Naive thymus-derived CD8-positive, alpha-beta T cell (primary cell): Measurements from ENCODE around the gene GLB1L3. TPM values are rescaled to one million over a fixed set of nuclear protein-coding genes. Genes with fewer than 3 reads are reported as not detected.
"Not testable (repeated sequence)": the region's sequence is repeated elsewhere in the genome, so short reads cannot be mapped to it uniquely, and the experiment has no call there.

Source experiments
- ATAC-seq, 2 donors: fragments of 150-1000 bp; cut with Tn5 transposase in 1 of 2; sonication (Bioruptor Pico), chemical (Tn5 transposase) in 1 of 2; 1 replicate in 1 of 2; 2 replicates in 1 of 2; pipeline ENCODE4 v1.10.0; 2021; ENCODE audit warnings: mild to moderate bottlenecking in 2 of 2, moderate library complexity in 2 of 2
- POLR2A ChIA-PET: fragments of 350-600 bp; sonication (Branson Sonifier 250); formaldehyde crosslinking; loops from one replicate; lab custom pipeline; 2021; ENCODE audit warnings: antibody characterized with exemption; lab: Charles Lee
- DNase-seq, 10 donors: peaks; one replicate each; pipeline versions ENCODE4 v3.0.0 to v3.0.0-alpha.2; 2020 to 2022
- H3K27ac Mint-ChIP-seq, 10 donors: one replicate each; pipeline ENCODE4 v1.8.0; 2020 to 2022; ENCODE audit warnings: mild to moderate bottlenecking in 10 of 10, mixed read lengths in 10 of 10, moderate library complexity in 4 of 10, inconsistent platforms in 1 of 10
- H3K27me3 Mint-ChIP-seq, 5 donors: one replicate each; pipeline ENCODE4 v1.8.0; 2021 to 2022; ENCODE audit warnings: mixed read lengths in 5 of 5
- H3K36me3 Mint-ChIP-seq, 3 donors: one replicate each; pipeline ENCODE4 v1.8.0; 2020 to 2022; ENCODE audit warnings: mixed read lengths in 3 of 3, mild to moderate bottlenecking in 2 of 3, inconsistent platforms in 1 of 3
- H3K4me1 Mint-ChIP-seq, 4 donors: one replicate each; pipeline ENCODE4 v1.8.0; 2021 to 2022; ENCODE audit warnings: mixed read lengths in 4 of 4
- H3K4me3 Mint-ChIP-seq, 10 donors: one replicate each; pipeline ENCODE4 v1.8.0; 2020 to 2022; ENCODE audit warnings: mild to moderate bottlenecking in 10 of 10, mixed read lengths in 10 of 10, moderate library complexity in 6 of 10, inconsistent platforms in 1 of 10
- H3K9me3 Mint-ChIP-seq, 9 donors: one replicate each; pipeline ENCODE4 v1.8.0; 2020 to 2022; ENCODE audit warnings: mixed read lengths in 9 of 9, mild to moderate bottlenecking in 3 of 9, inconsistent platforms in 1 of 9, moderate library complexity in 1 of 9
- polyA plus RNA-seq, 3 donors: library from polyadenylated mRNA; unstranded; fragments of 300-500 nt; fragmentation: Illumina TruSeq; gene quantifications; one replicate each; pipeline ENCODE4 v1.2.3, GENCODE V29; 2021
- total RNA-seq, 8 experiments: library from RNA in 2 of 8; stranded (reverse) in 2 of 8; gene quantifications; one replicate each; pipeline ENCODE4 v1.2.3 and lab custom pipeline; 2021 to 2026

The GLB1L3 gene
- total and polyA plus RNA-seq, 5 experiments from 2014 or later, result 1.2 to 2.5 (median 2.0) TPM

GRCh38 chr11:134341805-134342571 lies 65.8 kb downstream of the GLB1L3 start:
- H3K4me3 Mint-ChIP-seq, result no peak overlapping the region
- DNase-seq (no peak), ATAC-seq (no peak)
- H3K36me3 Mint-ChIP-seq, result no peaks in the 10 kb centered on the region
- POLR2A ChIA-PET, result no interaction called here
- H3K27ac Mint-ChIP-seq, result no peak overlapping the region
- H3K9me3 Mint-ChIP-seq, result no peaks in the 10 kb centered on the region
- H3K4me1 Mint-ChIP-seq, result no peaks in the 10 kb centered on the region
- peaks cover 0 to 3% (median 0%) of the 10 kb centered on the region in 5 donors for H3K27me3 Mint-ChIP-seq

GRCh38 chr11:134342572-134343340 lies 66.6 kb downstream of the GLB1L3 start:
- Mint-ChIP-seq H3K36me3 (no peaks in the 10 kb centered on the region), H3K4me3 (no peak overlapping the region), H3K9me3 (no peaks in the 10 kb centered on the region), H3K27me3 (peaks cover 0 to 3% (median 0%) of the 10 kb centered on the region in 5 donors), H3K27ac (no peak overlapping the region), H3K4me1 (peaks cover 0 to 1% (median 0%) of the 10 kb centered on the region in 4 donors)
- POLR2A ChIA-PET, result no interaction called here
- ATAC-seq (no peak), DNase-seq (no peak)

- Mint-ChIP-seq H3K4me1 (peaks cover 0 to 1% (median 0%) of the 10 kb centered on the region in 4 donors), H3K4me3 (no peak overlapping the region), H3K9me3 (no peaks in the 10 kb centered on the region), H3K27ac (no peak overlapping the region), H3K36me3 (no peaks in the 10 kb centered on the region), H3K27me3 (no peaks in the 10 kb centered on the region)
- ATAC-seq, result no peak
- POLR2A ChIA-PET, result no interaction called here
- no peak for DNase-seq
Measured at GRCh38 chr11:134343646-134344045, 67.5 kb downstream of the GLB1L3 start.

- peak in 1 of 10 donors; percentile 13 for DNase-seq
- H3K4me3 Mint-ChIP-seq, POLR2A ChIA-PET, H3K4me1 Mint-ChIP-seq, H3K9me3 Mint-ChIP-seq, ATAC-seq, H3K27me3 Mint-ChIP-seq, H3K36me3 Mint-ChIP-seq: not testable (repeated sequence)
- peak overlapping the region in 1 of 10 donors; percentile 11 for H3K27ac Mint-ChIP-seq
Measured at GRCh38 chr11:134344497-134345236, 68.5 kb downstream of the GLB1L3 start.

GRCh38 chr11:134345237-134345550 lies 69.0 kb downstream of the GLB1L3 start:
- ATAC-seq (no peak), DNase-seq (no peak)
- Mint-ChIP-seq H3K27me3 (no peaks in the 10 kb centered on the region), H3K4me1 (peaks cover 4 to 11% (median 7%) of the 10 kb centered on the region in 4 donors), H3K27ac (peak overlapping the region in 1 of 10 donors; percentile 69), H3K4me3 (no peak overlapping the region), H3K36me3 (no peaks in the 10 kb centered on the region), H3K9me3 (no peaks in the 10 kb centered on the region)
- POLR2A ChIA-PET, result no interaction called here

GRCh38 chr11:134346101-134346975 lies 70.2 kb downstream of the GLB1L3 start:
- peaks cover 4 to 15% (median 8%) of the 10 kb centered on the region in 4 donors for H3K4me1 Mint-ChIP-seq
- no peaks in the 10 kb centered on the region for H3K9me3 Mint-ChIP-seq
- POLR2A ChIA-PET, result no interaction called here
- ATAC-seq, result no peak
- no peak overlapping the region for H3K4me3 Mint-ChIP-seq
- no peaks in the 10 kb centered on the region for H3K27me3 Mint-ChIP-seq
- peak in 1 of 10 donors; percentile 1 for DNase-seq
- no peak overlapping the region for H3K27ac Mint-ChIP-seq
- no peaks in the 10 kb centered on the region for H3K36me3 Mint-ChIP-seq

- no peaks in the 10 kb centered on the region for H3K9me3 Mint-ChIP-seq
- H3K4me1 Mint-ChIP-seq, result peaks cover 4 to 15% (median 8%) of the 10 kb centered on the region in 4 donors
- no peak overlapping the region for H3K27ac Mint-ChIP-seq
- POLR2A ChIA-PET, result no interaction called here
- no peak overlapping the region for H3K4me3 Mint-ChIP-seq
- no peak for DNase-seq
- no peaks in the 10 kb centered on the region for H3K27me3 Mint-ChIP-seq
- no peak for ATAC-seq
- H3K36me3 Mint-ChIP-seq, result no peaks in the 10 kb centered on the region
Measured at GRCh38 chr11:134346976-134347350, 70.8 kb downstream of the GLB1L3 start.

- Mint-ChIP-seq H3K4me3 (no peak overlapping the region), H3K4me1 (peaks cover 4 to 15% (median 8%) of the 10 kb centered on the region in 4 donors), H3K27me3 (no peaks in the 10 kb centered on the region), H3K36me3 (no peaks in the 10 kb centered on the region), H3K27ac (no peak overlapping the region), H3K9me3 (no peaks in the 10 kb centered on the region)
- no peak for DNase-seq
- ATAC-seq, result no peak
- POLR2A ChIA-PET, result no interaction called here
Measured at GRCh38 chr11:134347441-134347840, 71.3 kb downstream of the GLB1L3 start.

GRCh38 chr11:134349109-134349801 lies 73.1 kb downstream of the GLB1L3 start:
- POLR2A ChIA-PET, result no interaction called here
- Mint-ChIP-seq H3K27me3 (peaks cover 0 to 1% (median 0%) of the 10 kb centered on the region in 5 donors), H3K36me3 (peaks cover 0 to 4% (median 0%) of the 10 kb centered on the region in 3 donors), H3K4me1 (peaks cover 4 to 15% (median 8%) of the 10 kb centered on the region in 4 donors), H3K4me3 (peak overlapping the region in 1 of 10 donors; percentile 40), H3K9me3 (peaks cover 0 to 7% (median 0%) of the 10 kb centered on the region in 9 donors), H3K27ac (peak overlapping the region in 6 of 10 donors; percentile 4 to 87 (median 53))
- ATAC-seq, result no peak
- DNase-seq, result peak in 1 of 10 donors; percentile 42

- H3K27ac Mint-ChIP-seq, result peak overlapping the region in 6 of 10 donors; percentile 4 to 87 (median 53)
Measured at GRCh38 chr11:134349802-134350355, 73.7 kb downstream of the GLB1L3 start.

GRCh38 chr11:134350381-134350780 lies 74.2 kb downstream of the GLB1L3 start:
- Mint-ChIP-seq H3K36me3 (peaks cover 0 to 4% (median 0%) of the 10 kb centered on the region in 3 donors), H3K27me3 (peaks cover 0 to 1% (median 0%) of the 10 kb centered on the region in 5 donors), H3K4me3 (peak overlapping the region in 1 of 10 donors; percentile 50), H3K27ac (peak overlapping the region in 2 of 10 donors; percentile 13 to 84), H3K9me3 (peaks cover 0 to 11% (median 0%) of the 10 kb centered on the region in 9 donors), H3K4me1 (peaks cover 4 to 15% (median 8%) of the 10 kb centered on the region in 4 donors)
- DNase-seq (no peak), ATAC-seq (no peak)
- POLR2A ChIA-PET, result no interaction called here

More at GRCh38 chr11:134349802-134350355, 73.7 kb downstream of the GLB1L3 start:
- DNase-seq (no peak), ATAC-seq (no peak)
- Mint-ChIP-seq H3K4me1 (peaks cover 4 to 15% (median 8%) of the 10 kb centered on the region in 4 donors), H3K27me3 (peaks cover 0 to 1% (median 0%) of the 10 kb centered on the region in 5 donors), H3K4me3 (peak overlapping the region in 1 of 10 donors; percentile 50), H3K36me3 (peaks cover 0 to 4% (median 0%) of the 10 kb centered on the region in 3 donors), H3K9me3 (peaks cover 0 to 10% (median 0%) of the 10 kb centered on the region in 9 donors)
- POLR2A ChIA-PET, result no interaction called here
